Measurements from ENCODE around the gene UCHL3.

The UCHL3 gene

GRCh38 chr13:75633285-75633684, 83.7 kb downstream of the UCHL3 start:
- DNase-seq, result no peak

- DNase-seq, result peak in 1 of 2 experiments; percentile 0
These were observed 85.7 kb downstream of the UCHL3 start for GRCh38 chr13:75635101-75635827.

GRCh38 chr13:75635828-75636435, 86.3 kb downstream of the UCHL3 start, which contains the start of gene LMO7:
LMO7 (plus strand) TSS chr13:75636330; CDS start chr13:75636658, 328 bp downstream.
- DNase-seq, result peak in 1 of 2 experiments; percentile 24

GRCh38 chr13:75636436-75637180, 87.0 kb downstream of the UCHL3 start:
- peak; percentile 20 to 28 for DNase-seq

GRCh38 chr13:75637181-75637750, 87.7 kb downstream of the UCHL3 start:
- no peak for DNase-seq

- DNase-seq, result no peak
These were observed 89.9 kb downstream of the UCHL3 start for GRCh38 chr13:75639454-75639853.

GRCh38 chr13:75641026-75641425, 91.4 kb downstream of the UCHL3 start:
- no peak for DNase-seq

GRCh38 chr13:75643182-75643581, 93.6 kb downstream of the UCHL3 start:
- DNase-seq, result no peak

- DNase-seq, result no peak
These were observed 94.1 kb downstream of the UCHL3 start for GRCh38 chr13:75643693-75644092.

GRCh38 chr13:75645141-75645540, 95.5 kb downstream of the UCHL3 start:
- no peak for DNase-seq

GRCh38 chr13:75647126-75647784, 97.7 kb downstream of the UCHL3 start:
- DNase-seq, result no peak

GRCh38 chr13:75648446-75648845, 98.9 kb downstream of the UCHL3 start:
- no peak for DNase-seq

- DNase-seq, result no peak
These were observed 101.4 kb downstream of the UCHL3 start for GRCh38 chr13:75651013-75651412.

GRCh38 chr13:75652726-75653125, 103.1 kb downstream of the UCHL3 start:
- no peak for DNase-seq

Data from stimulated activated CD4-positive, alpha-beta T cell treated with anti-CD3 and anti-CD28 coated beads, Interleukin-4, amount 100 ng/mL, for 4 hours (primary cell).